K562 (cell line): ENCODE measurements around the gene ODF4. TPM values are rescaled to one million over a fixed set of nuclear protein-coding genes. Genes with fewer than 3 reads are reported as not detected.
A peak's percentile ranks its signal among the peaks of the same experiment; 100 is the strongest.

Source experiments
- ATAC-seq: fragments of 200-7000 bp; cut with Tn5 transposase; 3 replicates; pipeline ENCODE4 v1.9.1; 2020; ENCODE audit warnings: moderate library complexity
- Bru-seq: library from RNA; stranded (reverse); fragments of 400-500 nt; gene quantifications from one replicate; lab custom pipeline; 2021; lab: Mats Ljungman, UMichigan
- BruChase-seq, 2 experiments: library from RNA; stranded (reverse); fragments of 400-500 nt; gene quantifications; one replicate each; lab custom pipeline; 2021; lab: Mats Ljungman, UMichigan
- BruUV-seq: library from RNA; stranded (reverse); fragments of 400-500 nt; replicated peaks from 2 replicates; lab custom pipeline; 2021; lab: Mats Ljungman, UMichigan
- CTCF ChIA-PET: fragments of 300-600 bp; formaldehyde crosslinking; extraction: SDS; loops from one replicate; lab custom pipeline; 2021; ENCODE audit warnings: low intra/inter-chr PET ratio; lab: Yijun Ruan, JAX
- POLR2A ChIA-PET: fragments of 300-600, 350-650 bp; sonication (Branson Sonifier 250); formaldehyde crosslinking; extraction: SDS; loops from one replicate; lab custom pipeline; 2021; ENCODE audit warnings: antibody characterized with exemption, inconsistent platforms; lab: Yijun Ruan, JAX
- DNase-seq, 4 experiments: peaks; one replicate each; pipeline versions ENCODE4 v3.0.0 to v3.0.0-alpha.2; 2011 to 2018; ENCODE audit warnings: low spot score in 3 of 4, mixed read lengths in 3 of 4; ENCODE audit errors: extremely low read depth in 1 of 4
- FAIRE-seq: peaks from 2 replicates; lab custom pipeline; 2011; peaks lifted over from hg19 to GRCh38; lab: Jason Lieb, UNC
- H2AFZ ChIP-seq: 2 replicates; pipeline ENCODE4 v1.6.0; 2011; ENCODE audit warnings: low read depth, low read length, control low read depth, inconsistent platforms
- H3K27ac ChIP-seq: fragments of 200-600 bp; 3 replicates; pipeline ENCODE4 v1.8.0; 2011; ENCODE audit warnings: low read depth, mild to moderate bottlenecking, control low read depth, inconsistent platforms, low read length, moderate library complexity, mixed read lengths; ENCODE audit errors: extremely low read depth
- H3K27me3 ChIP-seq, 2 experiments: fragments of 300-600 bp in 1 of 2; 2 replicates in 1 of 2; 3 replicates in 1 of 2; pipeline versions ENCODE4 v1.6.0 to v1.8.0; 2011; ENCODE audit warnings: inconsistent platforms in 2 of 2, low read length in 2 of 2, mild to moderate bottlenecking in 1 of 2, mixed read lengths in 1 of 2, moderate library complexity in 1 of 2; ENCODE audit not compliant: control insufficient read depth in 2 of 2, insufficient read depth in 2 of 2
- H3K36me3 ChIP-seq: fragments of 300-600 bp; 3 replicates; pipeline ENCODE4 v1.8.0; 2011; ENCODE audit warnings: mild to moderate bottlenecking, low read length, inconsistent platforms; ENCODE audit not compliant: control insufficient read depth, insufficient read depth
- H3K4me1 ChIP-seq, 2 experiments: fragments of 200-600 bp in 1 of 2; replicated peaks in 1 of 2; 2 replicates in 1 of 2; 3 replicates in 1 of 2; pipeline versions ENCODE4 v1.5.1 to v1.8.0; 2011; ENCODE audit warnings: inconsistent platforms in 2 of 2, low read length in 2 of 2, mild to moderate bottlenecking in 1 of 2, mixed read lengths in 1 of 2, moderate library complexity in 1 of 2; ENCODE audit not compliant: control insufficient read depth in 2 of 2, insufficient read depth in 2 of 2
- H3K4me2 ChIP-seq: 2 replicates; pipeline ENCODE4 v1.6.1; 2011; ENCODE audit warnings: low read length, control low read depth, inconsistent platforms, mixed read lengths; ENCODE audit not compliant: insufficient read depth
- H3K4me3 ChIP-seq: fragments of 200-600 bp; sonication (generic), shearing (Covaris generic); 2 replicates; pipeline ENCODE4 v1.5.1; 2016; ENCODE audit warnings: control low read depth, inconsistent platforms
- H3K79me2 ChIP-seq: fragments of 200-600 bp; 3 replicates; pipeline ENCODE4 v1.8.0; 2011; ENCODE audit warnings: low read length, inconsistent platforms; ENCODE audit not compliant: control insufficient read depth, insufficient read depth
- H3K9ac ChIP-seq, 2 experiments: 2 replicates each; pipeline versions ENCODE4 v1.6.0 to v1.6.1; 2011; ENCODE audit warnings: low read depth in 2 of 2, low read length in 2 of 2, control low read depth in 1 of 2, inconsistent platforms in 1 of 2, mild to moderate bottlenecking in 1 of 2, mixed read lengths in 1 of 2; ENCODE audit not compliant: insufficient read depth in 1 of 2
- H3K9me1 ChIP-seq: one replicate; pipeline ENCODE4 v1.6.0; 2011; ENCODE audit warnings: inconsistent platforms, mild to moderate bottlenecking, low read length, moderate library complexity; ENCODE audit not compliant: control insufficient read depth, insufficient read depth
- H3K9me3 ChIP-seq: replicated peaks from 2 replicates; pipeline ENCODE4 v1.5.1; 2011; ENCODE audit warnings: low read depth, low read length, inconsistent platforms; ENCODE audit not compliant: control insufficient read depth, insufficient read depth
- H4K20me1 ChIP-seq: replicated peaks from 2 replicates; pipeline ENCODE4 v1.6.1; 2011; ENCODE audit warnings: low read length, inconsistent platforms, mixed read lengths; ENCODE audit not compliant: control insufficient read depth, insufficient read depth
- E2F1 ChIP-seq: sonication (generic); formaldehyde crosslinking; IDR thresholded peaks from 2 replicates; pipeline ENCODE4 v1.8.1; 2023; ENCODE audit warnings: mild to moderate bottlenecking, missing genetic modification reagents, moderate library complexity
- MED1 ChIP-seq: sonication (generic); formaldehyde crosslinking; IDR thresholded peaks from 2 replicates; pipeline ENCODE4 v1.8.1; 2023; ENCODE audit warnings: missing genetic modification reagents, borderline replicate concordance
- NKRF ChIP-seq: fragments of 450-650 bp; IDR thresholded peaks from 2 replicates; pipeline ENCODE4 v1.6.1; 2016; ENCODE audit warnings: borderline replicate concordance
- SMAD1 ChIP-seq: fragments of 150-350 bp; IDR thresholded peaks from 2 replicates; pipeline ENCODE4 v1.6.1; 2014; ENCODE audit warnings: low read length, low read depth; ENCODE audit not compliant: partially characterized antibody
- SPI1 ChIP-seq: IDR thresholded peaks from 2 replicates; pipeline ENCODE4 v1.6.1; 2011; ENCODE audit warnings: low read depth, low read length, control low read depth, borderline replicate concordance
- TEAD2 ChIP-seq: fragments of 450-650 bp; IDR thresholded peaks from 2 replicates; pipeline ENCODE4 v1.6.1; 2016; ENCODE audit warnings: missing genetic modification characterization, control low read depth, missing compliant biosample characterization
- ZBTB2 ChIP-seq: fragments of 450-650 bp; IDR thresholded peaks from 2 replicates; pipeline ENCODE4 v1.6.1; 2016; ENCODE audit warnings: antibody characterized with exemption
- ZNF436 ChIP-seq: fragments of 250-450, 450-650 bp; sonication (Bioruptor Pico); formaldehyde crosslinking; IDR thresholded peaks from 2 replicates; pipeline ENCODE4 v1.7.0; 2020; ENCODE audit warnings: mild to moderate bottlenecking
- ZNF785 ChIP-seq: fragments of 250-450 bp; sonication (Bioruptor Pico); IDR thresholded peaks from 2 replicates; pipeline ENCODE4 v1.4.0; 2020; ENCODE audit warnings: mild to moderate bottlenecking
- WGBS: fragments of 100-300 bp; shearing (Covaris generic); methylation state at CpG from one replicate; pipeline ENCODE4 v1.1.6; 2016; ENCODE audit warnings: low coverage, mixed read lengths; ENCODE audit not compliant: insufficient coverage; ENCODE audit errors: missing lambda C conversion rate; 5-methylcytosine and 5-hydroxymethylcytosine counted together
- in situ Hi-C: fragments of 300-500 bp; cut with MboI; formaldehyde crosslinking; loops from 4 replicates; pipeline ENCODE4 v1.15.0; 2018; ENCODE audit warnings: inconsistent platforms, mixed read lengths
- intact Hi-C: fragments of 100-400 bp; cut with micrococcal nuclease; formaldehyde crosslinking; loops from 2 replicates; pipeline ENCODE4 v1.14.2; 2022
- long read RNA-seq, 3 experiments: library from polyadenylated mRNA in 2 of 3; library from RNA in 1 of 3; unstranded in 2 of 3; stranded (forward) in 1 of 3; transcript quantifications; one replicate each; pipeline ENCODE4 v2.0.0, GENCODE V29; 2019 to 2022
- polyA minus RNA-seq, 3 experiments: library from RNA; depleted of rRNA, polyadenylated mRNA; stranded (reverse); fragments of >200 nt; gene quantifications; 2 replicates each; pipeline ENCODE4 v1.2.3, GENCODE V29; 2011
- polyA plus RNA-seq, 8 experiments: library from polyadenylated mRNA; depleted of rRNA in 4 of 8; stranded (reverse) in 5 of 8; unstranded in 3 of 8; fragments of >200 nt; fragmentation: Nextera tagmentation in 2 of 8; fragmentation: Illumina TruSeq in 1 of 8; extraction: Ambion mirVana in 2 of 8; extraction: Trizol in 1 of 8; gene quantifications; 2 replicates each; pipeline versions ENCODE4 v1.2.1 to v1.2.3, GENCODE V29; 2011 to 2014; ENCODE audit warnings: inconsistent platforms in 1 of 8, missing spikeins in 1 of 8
- total RNA-seq, 7 experiments: library from RNA; depleted of rRNA in 6 of 7; stranded (reverse); fragments of >200 nt in 6 of 7; fragmentation: Illumina TruSeq in 2 of 7; extraction: Trizol in 2 of 7; gene quantifications; 2 replicates each; pipeline versions ENCODE4 v1.2.1 to v1.2.3, GENCODE V29; 2011 to 2021; ENCODE audit warnings: low replicate concordance in 1 of 7

ODF4 gene
- not detected in 2 replicates for total RNA-seq (2011; cell fraction: chromatin; rRNA removed; ENCODE audit: low replicate concordance)
- total RNA-seq (2011; cell fraction: nucleolus; rRNA removed), result not detected in 2 replicates
- not detected in 2 replicates for total RNA-seq (2011; cell fraction: nucleoplasm; rRNA removed)
- total RNA-seq (2014; rRNA removed), result not detected in 2 replicates
- total RNA-seq (2014; rRNA removed; fragmentation: Illumina TruSeq; extraction: Trizol), result not detected in 2 replicates
- total RNA-seq (2015; rRNA removed; fragmentation: Illumina TruSeq; extraction: Trizol), result not detected in 2 replicates
- total RNA-seq (2021), result not detected in 2 replicates
- not detected in 2 replicates for polyA plus RNA-seq (2011; rRNA removed)
- polyA plus RNA-seq (2011; cell fraction: cytosol; rRNA removed), result not detected in 2 replicates
- polyA plus RNA-seq (2011; cell fraction: nucleus; rRNA removed), result not detected in 2 replicates
- not detected in 2 replicates for polyA plus RNA-seq (2012)
- polyA plus RNA-seq (2014; fragmentation: Illumina TruSeq; extraction: Trizol), result not detected in 2 replicates
- polyA plus RNA-seq (2014; fragmentation: Nextera tagmentation; extraction: Ambion mirVana), result not detected
- polyA plus RNA-seq (2014; rRNA removed), result not detected in 2 replicates
- polyA minus RNA-seq (2011; rRNA and poly(A)+ RNA removed), result not detected in 2 replicates
- polyA minus RNA-seq (2011; cell fraction: cytosol; rRNA and poly(A)+ RNA removed), result not detected in 2 replicates
- polyA minus RNA-seq (2011; cell fraction: nucleus; rRNA and poly(A)+ RNA removed), result not detected in 2 replicates
- Bru-seq, nascent RNA, result not detected
- BruChase-seq, experiment 1, labeled RNA remaining after a 2-hour chase, result not detected
- BruChase-seq, experiment 2, labeled RNA remaining after a 6-hour chase, result percentile 5 among the genes with signal in this experiment
- long read RNA-seq, experiment 1, result 0 reads
- long read RNA-seq, experiment 2, result 0 reads
- long read RNA-seq, experiment 3, result 0 reads

GRCh38 chr17:8339540-8339939 is at the start of gene ODF4:
Gene ODF4, plus strand, starts transcription at chr17:8339840. Its CDS starts 212 bp downstream, at chr17:8340052.
- DNase-seq, result no peak
- ATAC-seq, result no peak
- Histone ChIP-seq H3K9ac (no peak within 1 kb of the TSS), H3K4me3 (no peak within 1 kb of the TSS), H3K4me1 (peaks cover 0 to 11% of the 10 kb centered on the region in 2 experiments; a peak in 3 of 5 replicates), H3K79me2 (no peaks in the 10 kb centered on the region), H4K20me1 (no peaks in the 10 kb centered on the region), H3K9me1 (no peaks in the 10 kb centered on the region), H3K4me2 (peak within 1 kb of the TSS; percentile 39; the same call in 1 of the 2 replicates), H2AFZ (peak within 1 kb of the TSS; percentile 59; the same call in 1 of the 2 replicates), H3K36me3 (no peaks in the 10 kb centered on the region), H3K27me3 (no peaks in the 10 kb centered on the region), H3K9me3 (no peaks in the 10 kb centered on the region), H3K27ac (no peak within 1 kb of the TSS)
- no peak for TF ChIP-seq SMAD1
- no peak for TF ChIP-seq E2F1
- 0 out of 2 replicates have a peak, but pooled peaks have one; percentile 28 for TF ChIP-seq SPI1
- no peak for TF ChIP-seq NKRF
- TF ChIP-seq ZNF785 (CRISPR knock-in tag), result no peak
- TF ChIP-seq ZBTB2, result no peak
- TF ChIP-seq TEAD2, result no peak
- TF ChIP-seq ZNF436 (CRISPR knock-in tag), result no peak
- no peak for TF ChIP-seq MED1 (CRISPR knock-in tag)
- FAIRE-seq, result no peak
- ChIA-PET POLR2A (interaction anchor here (0.7 to 1.6 kb wide), 2 partner anchors 13 to 152 kb away, joined by 3 to 7 read pairs; no protein-coding TSS in a partner anchor), CTCF (no interaction called here)
- no TSS peak for BruUV-seq
- 0% methylated on average over 2 of the region's 2 CpGs for WGBS
- in situ Hi-C loops (no loop called here), intact Hi-C loops (loop anchor here (5.0 kb wide), 1 partner anchor 43 kb away; the partner anchor contains the start of gene RPL26)
